Lower leg skin (tissue), 4 donors: Measurements from ENCODE around the gene USP49. TPM values are rescaled to one million over a fixed set of nuclear protein-coding genes. Genes with fewer than 3 reads are reported as not detected.

ENCODE experiments used
- DNase-seq, 2 donors: peaks; one replicate each; pipeline ENCODE4 v3.0.0-alpha.2; 2019; ENCODE audit warnings: low spot score in 2 of 2
- H3K4me3 ChIP-seq: fragments of 200-600 bp; sonication (generic); 2 replicates; pipeline ENCODE4 v1.5.1; 2017; ENCODE audit warnings: mild to moderate bottlenecking, low read depth; ENCODE audit not compliant: poor library complexity, severe bottlenecking
- POLR2A ChIP-seq, 2 donors: fragments of 450-650 bp; IDR thresholded peaks; one replicate each; pipeline ENCODE4 v1.6.1; 2016 to 2017; ENCODE audit warnings: antibody characterized with exemption in 2 of 2, mild to moderate bottlenecking in 1 of 2, moderate library complexity in 1 of 2
- WGBS, 2 donors: methylation state at CpG; one replicate each; pipeline ENCODE4 v1.1.5; 2018; 5-methylcytosine and 5-hydroxymethylcytosine counted together
- intact Hi-C: fragments of 100-400 bp; cut with DNase I; formaldehyde crosslinking; loops from one replicate; pipeline ENCODE4 v1.15.0; 2023; ENCODE audit warnings: low total_unique reads
- total RNA-seq, 4 donors: library from RNA; depleted of rRNA; stranded (reverse); fragments of >200 nt; gene quantifications; one replicate each; pipeline ENCODE4 v1.1.0, GENCODE V29; 2016
- TF ChIP-seq, protein P1 (sequence below), 3 donors: fragments of 450-650 bp; IDR thresholded peaks; one replicate each; pipeline ENCODE4 v1.5.1; 2016; ENCODE audit warnings: antibody characterized with exemption in 3 of 3, mild to moderate bottlenecking in 3 of 3, moderate library complexity in 2 of 3

Gene USP49
- total RNA-seq, 4 donors from 2014 or later, result 2.3 to 7.3 (median 3.7) TPM

DNA sequence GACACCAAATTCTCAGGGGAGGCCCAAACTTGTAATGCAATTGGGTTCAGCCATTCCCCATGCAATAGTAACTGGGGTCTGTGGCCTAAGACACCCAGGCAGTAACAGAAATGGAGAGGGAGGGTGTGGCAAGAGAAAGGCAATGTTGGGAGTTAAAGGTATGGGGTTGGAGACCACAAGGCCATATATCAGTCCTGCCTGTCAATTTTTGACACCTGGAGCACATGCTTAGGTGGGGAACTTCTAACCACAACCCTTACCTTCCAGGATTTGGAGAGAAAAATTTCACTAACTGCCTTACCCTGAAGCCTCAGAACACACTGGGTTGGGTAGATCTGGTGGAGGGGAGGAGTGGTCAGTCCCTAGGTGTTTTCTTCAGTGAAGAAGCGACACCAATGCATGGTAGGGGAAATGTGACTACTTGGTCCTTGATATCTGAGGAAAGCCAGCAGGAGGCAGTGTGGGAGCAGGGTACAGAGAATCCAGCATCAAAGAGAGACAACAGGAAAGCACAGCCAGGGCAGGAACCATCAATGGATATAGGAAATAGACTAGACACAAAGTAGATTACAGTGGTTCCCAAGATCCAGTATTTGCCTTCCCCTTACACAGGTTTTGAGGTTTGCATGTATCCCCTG lies 6.8 kb upstream of the USP49 start:
- H3K4me3 ChIP-seq, result no peak overlapping the region
- DNase-seq, result no peak
- TF ChIP-seq, protein P1, sequence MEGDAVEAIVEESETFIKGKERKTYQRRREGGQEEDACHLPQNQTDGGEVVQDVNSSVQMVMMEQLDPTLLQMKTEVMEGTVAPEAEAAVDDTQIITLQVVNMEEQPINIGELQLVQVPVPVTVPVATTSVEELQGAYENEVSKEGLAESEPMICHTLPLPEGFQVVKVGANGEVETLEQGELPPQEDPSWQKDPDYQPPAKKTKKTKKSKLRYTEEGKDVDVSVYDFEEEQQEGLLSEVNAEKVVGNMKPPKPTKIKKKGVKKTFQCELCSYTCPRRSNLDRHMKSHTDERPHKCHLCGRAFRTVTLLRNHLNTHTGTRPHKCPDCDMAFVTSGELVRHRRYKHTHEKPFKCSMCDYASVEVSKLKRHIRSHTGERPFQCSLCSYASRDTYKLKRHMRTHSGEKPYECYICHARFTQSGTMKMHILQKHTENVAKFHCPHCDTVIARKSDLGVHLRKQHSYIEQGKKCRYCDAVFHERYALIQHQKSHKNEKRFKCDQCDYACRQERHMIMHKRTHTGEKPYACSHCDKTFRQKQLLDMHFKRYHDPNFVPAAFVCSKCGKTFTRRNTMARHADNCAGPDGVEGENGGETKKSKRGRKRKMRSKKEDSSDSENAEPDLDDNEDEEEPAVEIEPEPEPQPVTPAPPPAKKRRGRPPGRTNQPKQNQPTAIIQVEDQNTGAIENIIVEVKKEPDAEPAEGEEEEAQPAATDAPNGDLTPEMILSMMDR (IDR thresholded peaks at IDR 0.05), result no peak
- TF ChIP-seq POLR2A (IDR thresholded peaks at IDR 0.05), result no peak
- intact Hi-C loops, result no loop called here
- 91 to 100% methylated on average over 1 of the region's 1 CpG for WGBS, 2 donors

DNA sequence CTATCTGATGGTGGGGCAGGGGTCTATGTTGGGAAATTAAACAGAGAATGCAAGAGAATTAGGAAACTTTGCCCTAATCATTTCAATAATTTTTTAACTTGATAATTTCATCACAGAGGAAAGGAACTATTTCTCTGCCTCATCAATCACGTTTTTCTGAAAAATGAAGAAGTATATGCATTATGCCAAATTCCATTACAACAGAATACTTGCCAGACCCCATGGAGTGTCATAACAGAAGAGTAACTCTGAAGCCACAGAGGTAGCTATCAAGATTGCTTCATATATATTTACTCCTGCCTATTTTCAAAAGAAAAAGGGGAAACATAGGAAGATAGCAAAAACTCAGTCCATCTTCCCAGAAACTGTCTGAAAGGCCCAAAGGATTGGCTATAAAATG lies 5.7 kb upstream of the USP49 start:
- intact Hi-C loops, result no loop called here
- DNase-seq, result no peak
- TF ChIP-seq, protein P1 (IDR thresholded peaks at IDR 0.05), result no peak
- no peak for TF ChIP-seq POLR2A (IDR thresholded peaks at IDR 0.05)
- H3K4me3 ChIP-seq, result no peak overlapping the region
- WGBS, 2 donors, result 74 to 78% methylated on average over 1 of the region's 1 CpG

DNA sequence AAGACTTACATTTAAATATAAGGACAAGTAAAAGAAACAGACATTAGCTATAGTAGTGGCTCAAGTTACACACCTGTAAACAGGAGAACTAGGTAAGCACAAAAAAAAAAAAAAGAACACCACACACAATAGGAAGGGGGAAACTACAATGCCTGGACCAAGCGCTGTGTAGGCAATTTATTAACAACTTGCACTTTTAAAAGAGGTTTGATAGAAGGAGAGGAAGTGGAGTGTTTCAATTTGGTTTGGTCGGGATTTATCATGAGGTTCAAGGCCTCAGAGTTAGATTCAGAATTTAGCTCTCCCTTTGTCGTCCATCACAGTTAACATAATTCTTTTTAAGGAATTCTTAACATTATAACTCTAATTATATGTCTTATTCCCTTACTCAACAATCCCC lies 1.1 kb upstream of the USP49 start:
- WGBS, 2 donors, result 60 to 77% methylated on average over 3 of the region's 3 CpGs
- no peak overlapping the region for H3K4me3 ChIP-seq
- TF ChIP-seq POLR2A (IDR thresholded peaks at IDR 0.05), result no peak
- TF ChIP-seq, protein P1 (IDR thresholded peaks at IDR 0.05), result no peak
- no peak for DNase-seq
- intact Hi-C loops, result no loop called here

DNA sequence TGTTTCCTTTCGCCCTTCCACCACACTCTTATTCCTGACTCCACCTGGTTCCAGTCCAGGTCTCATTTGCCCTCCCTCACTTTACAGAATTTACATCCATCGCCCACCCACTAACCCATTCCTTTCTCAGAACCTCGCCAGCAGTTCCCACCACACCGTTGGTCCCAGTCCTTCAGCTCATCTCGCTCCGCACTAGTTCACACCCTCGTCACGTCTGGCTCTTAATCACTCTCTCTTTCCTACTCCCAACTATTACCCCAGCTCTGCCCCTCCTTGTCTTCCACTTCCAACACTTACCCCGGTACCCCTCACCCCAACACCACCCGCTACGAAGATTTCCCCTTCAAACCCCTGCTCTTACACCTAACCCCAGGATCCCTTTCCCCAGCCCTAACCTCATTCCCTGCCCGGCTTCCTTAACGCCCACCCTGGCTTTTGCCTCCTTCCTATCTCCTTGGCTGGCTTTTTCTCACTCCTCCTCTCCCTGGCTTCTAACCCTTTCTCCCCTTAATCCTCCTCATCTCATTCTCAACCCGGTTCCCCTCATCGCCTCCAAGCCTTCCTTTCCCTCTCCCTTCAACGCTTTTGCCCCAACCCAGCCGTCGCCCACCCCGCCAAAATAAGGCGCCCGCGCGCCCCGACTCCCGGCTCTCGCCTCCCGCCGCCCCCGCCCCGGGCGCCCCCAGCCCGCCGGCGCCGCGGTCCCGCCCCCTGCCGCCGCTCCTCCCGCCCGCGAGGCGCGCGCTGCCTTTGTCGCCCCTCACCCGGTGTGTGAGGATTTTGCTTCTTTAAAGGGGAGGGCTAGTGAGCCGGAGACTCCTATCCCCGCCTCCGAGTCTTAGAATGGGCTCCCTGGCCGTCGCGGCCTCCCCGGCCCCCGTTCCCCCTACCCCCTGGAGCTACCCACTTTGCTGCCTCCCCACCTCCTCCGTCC lies 542 bp downstream of the USP49 start:
- DNase-seq, result no peak
- H3K4me3 ChIP-seq, result peak overlapping the region; percentile 63
- 3% methylated on average over 55 to 56 of the region's 56 CpGs for WGBS, 2 donors
- TF ChIP-seq, protein P1 (IDR thresholded peaks at IDR 0.05), result no peak
- TF ChIP-seq POLR2A (IDR thresholded peaks at IDR 0.05), result no peak
- intact Hi-C loops, result no loop called here

DNA sequence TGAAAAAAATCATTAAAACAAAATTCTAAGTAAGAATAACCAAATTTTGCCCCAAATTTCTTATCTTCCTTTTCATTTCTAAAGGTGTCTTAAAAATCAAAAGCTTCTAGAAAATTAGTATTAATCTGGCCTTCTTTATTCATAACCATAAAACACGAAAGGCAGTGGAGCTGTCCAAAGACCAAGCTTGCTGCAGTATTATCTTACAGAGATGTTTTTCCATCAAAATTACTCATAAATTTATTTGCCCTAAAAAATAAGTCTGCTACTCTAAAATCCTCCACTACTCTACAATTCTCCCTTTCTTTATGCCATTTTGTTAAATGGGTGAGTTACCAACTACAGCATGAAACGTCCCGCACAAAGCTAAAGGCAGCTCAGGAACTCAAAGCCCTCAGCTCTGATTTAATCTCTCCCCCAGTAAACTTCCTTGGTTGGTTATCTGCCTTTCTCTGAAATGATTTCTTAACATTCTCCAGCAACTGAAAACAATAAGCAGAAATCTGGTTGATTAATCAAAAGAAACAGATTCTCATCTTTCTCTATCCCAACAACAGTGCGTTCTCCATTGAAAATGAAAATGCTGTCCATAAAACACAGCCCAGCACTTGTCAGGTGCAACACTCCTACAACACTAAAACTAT lies 2.1 kb downstream of the USP49 start:
- intact Hi-C loops, result no loop called here

More for the DNA sequence above, 2.1 kb downstream of the USP49 start:
- WGBS, 2 donors, result 80 to 81% methylated on average over 4 of the region's 4 CpGs
- no peak for DNase-seq
- TF ChIP-seq, protein P1 (IDR thresholded peaks at IDR 0.05), result no peak
- no peak for TF ChIP-seq POLR2A (IDR thresholded peaks at IDR 0.05)
- no peak overlapping the region for H3K4me3 ChIP-seq
